ENCODE results near the gene CSAD.

GRCh38 chr12:53190108-53190729 lies 9.5 kb upstream of the CSAD start:
- TF ChIP-seq CTCF (CRISPR knock-in tag; IDR thresholded peaks at IDR 0.05) (peak; percentile 86), TCF12 (IDR thresholded peaks at IDR 0.05) (no peak), TCF12 (CRISPR knock-in tag; IDR thresholded peaks at IDR 0.05) (no peak), REL (CRISPR knock-in tag; conservative IDR thresholded peaks at IDR 0.05) (no peak), BHLHE40 (IDR thresholded peaks at IDR 0.05; ENCODE audit: low read length) (no peak), REST (IDR thresholded peaks at IDR 0.05; ENCODE audit: borderline replicate concordance in 1 of 2, low read depth in 1 of 2, low read length in 2 of 2) (no peak)

All from HepG2 (cell line).